Measurements from ENCODE around the gene RASGRF2. TPM values are rescaled to one million over a fixed set of nuclear protein-coding genes. Genes with fewer than 3 reads are reported as not detected.

RASGRF2 gene
- total RNA-seq, 2 experiments from 2014 or later: 0.06 to 0.13 TPM

DNA sequence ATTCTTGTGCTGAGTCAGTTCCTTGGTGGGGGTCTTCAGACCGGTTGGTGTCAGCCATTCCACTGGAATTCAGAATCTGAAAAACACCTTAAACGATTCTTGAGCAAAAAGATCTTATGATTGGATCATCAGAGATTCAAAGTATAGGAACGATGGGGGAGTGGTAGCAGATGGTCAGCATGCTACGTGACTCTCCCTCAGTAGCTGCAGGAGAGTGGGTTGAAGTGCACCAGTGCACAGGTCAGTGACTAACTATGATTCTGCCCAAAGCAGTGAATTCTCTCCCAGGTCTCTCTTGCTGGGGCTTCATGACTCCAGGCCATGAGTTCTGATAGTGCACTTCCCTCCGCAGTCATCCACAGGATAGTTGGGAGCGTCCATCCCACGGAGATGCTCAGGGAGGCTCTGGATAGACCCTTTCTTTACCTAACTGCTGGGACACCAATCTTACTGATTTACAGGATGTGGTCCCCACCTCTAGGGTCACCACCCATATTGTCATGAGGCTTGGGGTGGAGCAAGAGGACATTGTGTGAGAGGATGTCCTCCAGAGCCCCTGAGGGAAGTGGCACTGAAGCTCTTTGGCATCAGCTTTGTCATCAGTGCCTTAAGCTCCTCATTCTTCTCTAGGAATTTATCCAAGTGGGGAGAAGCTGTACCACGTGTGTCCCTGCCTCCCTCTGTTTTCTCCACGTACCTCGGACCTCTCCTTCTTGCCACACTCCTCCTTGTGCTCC is 62.0 kb downstream of the RASGRF2 start:
- Histone ChIP-seq H2AFZ (ENCODE audit: low read length) (no peak overlapping the region), H3K9me2 (ENCODE audit: insufficient read depth, low read length) (no peaks in the 10 kb centered on the region), H3K79me2 (ENCODE audit: insufficient read depth, low read depth, low read length) (no peaks in the 10 kb centered on the region), H3K4me1 (ENCODE audit: insufficient read depth, low read length, poor library complexity, severe bottlenecking) (no peaks in the 10 kb centered on the region), H3K9me3 (ENCODE audit: low read length) (no peaks in the 10 kb centered on the region), H3K4me3 (ENCODE audit: low read depth, low read length, poor library complexity, severe bottlenecking) (no peak overlapping the region), H4K20me1 (ENCODE audit: insufficient read depth, low read length) (no peaks in the 10 kb centered on the region; the same call in 1 of the 2 replicates), H3K4me2 (ENCODE audit: low read length) (no peak overlapping the region), H3K36me3 (ENCODE audit: insufficient read depth, low read length) (no peaks in the 10 kb centered on the region), H3K27ac (ENCODE audit: low read depth, low read length, poor library complexity, severe bottlenecking) (no peak overlapping the region)
- intact Hi-C loops (cut with micrococcal nuclease; ENCODE audit: unreplicated experiment): no loop called here
- TF ChIP-seq, protein P1, sequence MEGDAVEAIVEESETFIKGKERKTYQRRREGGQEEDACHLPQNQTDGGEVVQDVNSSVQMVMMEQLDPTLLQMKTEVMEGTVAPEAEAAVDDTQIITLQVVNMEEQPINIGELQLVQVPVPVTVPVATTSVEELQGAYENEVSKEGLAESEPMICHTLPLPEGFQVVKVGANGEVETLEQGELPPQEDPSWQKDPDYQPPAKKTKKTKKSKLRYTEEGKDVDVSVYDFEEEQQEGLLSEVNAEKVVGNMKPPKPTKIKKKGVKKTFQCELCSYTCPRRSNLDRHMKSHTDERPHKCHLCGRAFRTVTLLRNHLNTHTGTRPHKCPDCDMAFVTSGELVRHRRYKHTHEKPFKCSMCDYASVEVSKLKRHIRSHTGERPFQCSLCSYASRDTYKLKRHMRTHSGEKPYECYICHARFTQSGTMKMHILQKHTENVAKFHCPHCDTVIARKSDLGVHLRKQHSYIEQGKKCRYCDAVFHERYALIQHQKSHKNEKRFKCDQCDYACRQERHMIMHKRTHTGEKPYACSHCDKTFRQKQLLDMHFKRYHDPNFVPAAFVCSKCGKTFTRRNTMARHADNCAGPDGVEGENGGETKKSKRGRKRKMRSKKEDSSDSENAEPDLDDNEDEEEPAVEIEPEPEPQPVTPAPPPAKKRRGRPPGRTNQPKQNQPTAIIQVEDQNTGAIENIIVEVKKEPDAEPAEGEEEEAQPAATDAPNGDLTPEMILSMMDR (conservative IDR thresholded peaks at IDR 0.05; ENCODE audit: low read length): no peak
- TF ChIP-seq EZH2phosphoT487 (IDR thresholded peaks at IDR 0.05; ENCODE audit: borderline replicate concordance, low read depth, low read length): no peak
- no peak for DNase-seq (ENCODE audit: low spot score)
- ChIA-PET CTCF (ENCODE audit: unreplicated experiment) (no interaction called here), POLR2A (no interaction called here)
- no TSS peak for BruUV-seq (replicated peaks)

DNA sequence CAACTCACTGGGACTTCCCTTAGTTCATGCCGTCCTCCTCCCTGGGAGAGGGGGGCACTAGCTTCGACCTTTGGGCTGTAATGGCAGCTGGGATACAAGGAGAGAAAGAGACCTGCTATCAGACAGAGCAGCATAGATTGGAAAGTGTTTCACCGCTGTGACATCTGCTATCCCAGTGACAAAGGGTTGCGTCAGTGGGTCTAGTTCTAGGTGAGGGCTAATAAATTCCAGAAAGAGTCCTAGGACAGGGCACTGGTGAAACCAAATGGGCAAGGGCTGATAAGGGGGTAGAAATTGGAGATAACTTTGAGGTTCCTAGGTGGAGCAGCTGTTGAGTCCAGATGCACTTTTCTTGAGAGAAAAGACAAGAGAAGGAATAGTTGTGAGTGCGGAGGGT is 62.5 kb downstream of the RASGRF2 start:
- no peaks in the 10 kb centered on the region for H3K79me2 ChIP-seq (ENCODE audit: insufficient read depth, low read depth, low read length)
- H4K20me1 ChIP-seq (ENCODE audit: insufficient read depth, low read length): no peaks in the 10 kb centered on the region; the same call in 1 of the 2 replicates
- H3K4me2 ChIP-seq (ENCODE audit: low read length): no peak overlapping the region
- no peaks in the 10 kb centered on the region for H3K36me3 ChIP-seq (ENCODE audit: insufficient read depth, low read length)
- ChIA-PET CTCF (ENCODE audit: unreplicated experiment) (no interaction called here), POLR2A (no interaction called here)
- no peaks in the 10 kb centered on the region for H3K9me3 ChIP-seq (ENCODE audit: low read length)
- intact Hi-C loops (cut with micrococcal nuclease; ENCODE audit: unreplicated experiment): no loop called here
- no TSS peak for BruUV-seq (replicated peaks)
- no peaks in the 10 kb centered on the region for H3K9me2 ChIP-seq (ENCODE audit: insufficient read depth, low read length)
- H3K4me3 ChIP-seq (ENCODE audit: low read depth, low read length, poor library complexity, severe bottlenecking): no peak overlapping the region
- H3K27ac ChIP-seq (ENCODE audit: low read depth, low read length, poor library complexity, severe bottlenecking): no peak overlapping the region
- TF ChIP-seq, protein P1 (conservative IDR thresholded peaks at IDR 0.05; ENCODE audit: low read length): no peak
- TF ChIP-seq EZH2phosphoT487 (IDR thresholded peaks at IDR 0.05; ENCODE audit: borderline replicate concordance, low read depth, low read length): no peak
- H2AFZ ChIP-seq (ENCODE audit: low read length): no peak overlapping the region
- H3K4me1 ChIP-seq (ENCODE audit: insufficient read depth, low read length, poor library complexity, severe bottlenecking): no peaks in the 10 kb centered on the region
- DNase-seq (ENCODE audit: low spot score): no peak

DNA sequence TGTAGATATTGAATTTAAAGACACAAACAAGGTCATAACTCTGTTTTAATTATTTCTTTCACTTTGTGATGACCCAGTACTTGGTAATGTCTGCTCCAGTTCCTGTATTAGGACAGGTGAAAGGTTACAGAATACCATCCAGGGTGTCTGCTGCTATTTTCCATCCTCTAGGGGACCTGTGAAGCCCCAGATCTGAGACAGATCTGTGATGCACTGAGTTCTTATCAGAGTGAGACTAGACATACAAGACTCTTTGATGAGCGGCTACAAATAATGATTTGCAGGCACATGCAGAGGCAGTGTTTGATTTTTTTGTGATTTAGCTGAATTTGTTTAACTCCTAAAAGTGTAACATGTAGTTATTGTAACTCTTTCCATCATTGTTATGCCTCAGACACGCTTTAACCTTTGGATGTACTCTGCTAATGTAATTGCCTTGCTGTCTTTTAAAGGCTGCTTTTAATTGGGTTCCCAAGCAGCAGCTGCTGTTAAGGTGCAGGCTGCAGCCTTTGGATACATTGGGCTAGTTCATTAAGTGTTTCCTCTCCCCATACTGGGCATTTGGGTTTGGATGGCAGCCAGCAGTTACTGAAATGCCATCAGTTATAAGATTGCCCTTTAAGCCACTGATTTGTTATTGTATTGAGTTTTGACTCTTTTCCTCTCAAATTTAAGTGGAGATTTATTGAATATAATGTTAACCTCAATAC is 63.3 kb downstream of the RASGRF2 start:
- POLR2A ChIA-PET: interaction anchor here (0.5 to 0.6 kb wide), 2 partner anchors 310 to 315 kb away, joined by 3 to 4 read pairs; no protein-coding TSS in a partner anchor
- no TSS peak for BruUV-seq (replicated peaks)

More for the DNA sequence above, 63.3 kb downstream of the RASGRF2 start:
- H2AFZ ChIP-seq (ENCODE audit: low read length): no peak overlapping the region
- H3K4me3 ChIP-seq (ENCODE audit: low read depth, low read length, poor library complexity, severe bottlenecking): no peak overlapping the region
- H3K79me2 ChIP-seq (ENCODE audit: insufficient read depth, low read depth, low read length): no peaks in the 10 kb centered on the region
- CTCF ChIA-PET (ENCODE audit: unreplicated experiment): no interaction called here
- no peak overlapping the region for H3K4me2 ChIP-seq (ENCODE audit: low read length)
- H3K27ac ChIP-seq (ENCODE audit: low read depth, low read length, poor library complexity, severe bottlenecking): no peak overlapping the region
- no peak for TF ChIP-seq EZH2phosphoT487 (IDR thresholded peaks at IDR 0.05; ENCODE audit: borderline replicate concordance, low read depth, low read length)
- no peaks in the 10 kb centered on the region for H3K4me1 ChIP-seq (ENCODE audit: insufficient read depth, low read length, poor library complexity, severe bottlenecking)
- H3K36me3 ChIP-seq (ENCODE audit: insufficient read depth, low read length): no peaks in the 10 kb centered on the region
- H3K9me3 ChIP-seq (ENCODE audit: low read length): no peaks in the 10 kb centered on the region
- intact Hi-C loops (cut with micrococcal nuclease; ENCODE audit: unreplicated experiment): no loop called here
- H3K9me2 ChIP-seq (ENCODE audit: insufficient read depth, low read length): no peaks in the 10 kb centered on the region
- no peak for DNase-seq (ENCODE audit: low spot score)
- no peaks in the 10 kb centered on the region; the same call in 1 of the 2 replicates for H4K20me1 ChIP-seq (ENCODE audit: insufficient read depth, low read length)
